WI38 (cell line): ENCODE data around the gene GLP2R.

Experiments
- H3K4me3 ChIP-seq: 2 replicates; pipeline ENCODE4 v1.5.1; 2011; ENCODE audit warnings: low read depth, mild to moderate bottlenecking, control low read depth, low read length
- CTCF ChIP-seq: IDR thresholded peaks from 2 replicates; pipeline ENCODE4 v1.5.1; 2012; ENCODE audit warnings: low read depth, mild to moderate bottlenecking, control low read depth, low read length

The GLP2R gene

GRCh38 chr17:9880582-9880999 lies 54.9 kb downstream of the GLP2R start:
- TF ChIP-seq CTCF = no peak
- no peak overlapping the region for H3K4me3 ChIP-seq

DNA sequence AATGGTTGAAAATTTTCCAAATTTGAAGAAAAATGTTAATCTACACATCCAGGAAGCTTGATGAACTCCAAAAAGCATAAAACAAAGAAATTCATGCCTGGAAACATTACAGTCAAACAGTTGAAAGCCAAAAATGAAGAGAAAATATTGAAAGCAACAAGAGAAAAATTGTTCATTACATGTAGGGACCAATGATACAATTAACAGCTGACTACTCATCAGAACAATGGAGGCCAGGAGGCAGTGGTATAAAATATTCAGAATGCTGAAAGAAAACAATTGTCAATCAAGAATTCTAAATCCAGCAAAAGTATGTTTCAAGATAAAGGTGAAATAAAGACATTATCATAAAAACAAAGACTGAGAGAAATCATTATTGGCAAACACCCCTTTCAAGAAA lies 57.7 kb downstream of the GLP2R start:
- H3K4me3 ChIP-seq = no peak overlapping the region
- TF ChIP-seq CTCF = no peak

- no peak for TF ChIP-seq CTCF
- H3K4me3 ChIP-seq = no peak overlapping the region
Observed at GRCh38 chr17:9886141-9886930, 60.6 kb downstream of the GLP2R start.

DNA sequence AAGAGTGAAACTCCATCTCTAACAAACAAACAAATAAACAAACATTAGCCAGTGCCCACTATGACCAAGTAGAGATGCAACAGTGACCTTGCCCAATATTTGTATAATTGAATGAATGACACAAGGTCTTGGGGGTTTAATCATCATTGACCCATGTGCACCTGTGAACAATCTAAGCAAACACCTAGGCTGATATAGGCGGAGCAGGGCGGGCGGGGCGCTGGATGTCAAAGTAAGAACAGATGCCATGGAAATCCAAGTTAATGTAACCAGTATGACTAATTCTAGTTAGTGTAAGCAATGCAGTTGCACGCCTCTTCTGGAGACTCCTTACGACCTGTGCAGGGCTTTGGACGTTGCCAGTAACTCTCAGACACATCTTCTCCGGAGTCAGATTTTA lies 61.8 kb downstream of the GLP2R start:
- H3K4me3 ChIP-seq = no peak overlapping the region
- TF ChIP-seq CTCF = no peak

GRCh38 chr17:9890124-9890523 lies 64.4 kb downstream of the GLP2R start:
- TF ChIP-seq CTCF = peak; percentile 50
- no peak overlapping the region for H3K4me3 ChIP-seq

- H3K4me3 ChIP-seq = no peak overlapping the region
- TF ChIP-seq CTCF = no peak
Observed at GRCh38 chr17:9893411-9894012, 67.8 kb downstream of the GLP2R start.

GRCh38 chr17:9894231-9894630 lies 68.5 kb downstream of the GLP2R start:
- TF ChIP-seq CTCF = no peak
- H3K4me3 ChIP-seq = no peak overlapping the region
